ENCODE measurements around the gene SLC25A43.

Gene SLC25A43

GRCh38 chrX:119419146-119419545, 20.0 kb downstream of the SLC25A43 start:
- H3K9ac ChIP-seq (ENCODE audit: low read length): no peak overlapping the region
- no peaks in the 10 kb centered on the region for H3K79me2 ChIP-seq (ENCODE audit: low read length)
- no peak for TF ChIP-seq EZH2 (optimal IDR thresholded peaks at IDR 0.05; ENCODE audit: low read depth, low read length)
- TF ChIP-seq CTCF (IDR thresholded peaks at IDR 0.05; ENCODE audit: low read length): no peak
- no peak for TF ChIP-seq EZH2phosphoT487 (IDR thresholded peaks at IDR 0.05; ENCODE audit: low read length)
- no peak for DNase-seq
- H3K27ac ChIP-seq (ENCODE audit: low read length): no peak overlapping the region
- H3K27me3 ChIP-seq (replicated peaks; ENCODE audit: insufficient read depth, low read length): no peaks in the 10 kb centered on the region
- no peak overlapping the region for H3K4me2 ChIP-seq (ENCODE audit: low read depth, low read length)
- no peaks in the 10 kb centered on the region for H3K4me1 ChIP-seq (ENCODE audit: low read length)
- H3K9me3 ChIP-seq (replicated peaks; ENCODE audit: insufficient read depth, low read length): no peaks in the 10 kb centered on the region
- H3F3A ChIP-seq (ENCODE audit: insufficient read depth, low read length): no peaks in the 10 kb centered on the region
- H3K36me3 ChIP-seq (replicated peaks; ENCODE audit: insufficient read depth, low read length): no peaks in the 10 kb centered on the region
- no peaks in the 10 kb centered on the region for H4K20me1 ChIP-seq (ENCODE audit: insufficient read depth, low read length)
- no peaks in the 10 kb centered on the region for H3K9me2 ChIP-seq (replicated peaks; ENCODE audit: insufficient read depth, low read length)
- H2AFZ ChIP-seq (ENCODE audit: low read length): no peak overlapping the region
- no peak overlapping the region for H3K4me3 ChIP-seq (ENCODE audit: low read length)

GRCh38 chrX:119419898-119420297, 20.8 kb downstream of the SLC25A43 start:
- H3K27me3 ChIP-seq (replicated peaks; ENCODE audit: insufficient read depth, low read length): no peaks in the 10 kb centered on the region
- H3K36me3 ChIP-seq (replicated peaks; ENCODE audit: insufficient read depth, low read length): no peaks in the 10 kb centered on the region
- DNase-seq: no peak
- H2AFZ ChIP-seq (ENCODE audit: low read length): no peak overlapping the region
- no peaks in the 10 kb centered on the region for H3F3A ChIP-seq (ENCODE audit: insufficient read depth, low read length)
- no peak overlapping the region for H3K27ac ChIP-seq (ENCODE audit: low read length)
- no peak overlapping the region for H3K9ac ChIP-seq (ENCODE audit: low read length)
- H3K4me3 ChIP-seq (ENCODE audit: low read length): no peak overlapping the region
- no peaks in the 10 kb centered on the region for H3K9me2 ChIP-seq (replicated peaks; ENCODE audit: insufficient read depth, low read length)
- H4K20me1 ChIP-seq (ENCODE audit: insufficient read depth, low read length): no peaks in the 10 kb centered on the region
- H3K4me2 ChIP-seq (ENCODE audit: low read depth, low read length): no peak overlapping the region
- TF ChIP-seq EZH2 (optimal IDR thresholded peaks at IDR 0.05; ENCODE audit: low read depth, low read length) (no peak), EZH2phosphoT487 (IDR thresholded peaks at IDR 0.05; ENCODE audit: low read length) (no peak), CTCF (IDR thresholded peaks at IDR 0.05; ENCODE audit: low read length) (no peak)
- no peaks in the 10 kb centered on the region for H3K4me1 ChIP-seq (ENCODE audit: low read length)
- H3K9me3 ChIP-seq (replicated peaks; ENCODE audit: insufficient read depth, low read length): no peaks in the 10 kb centered on the region
- no peaks in the 10 kb centered on the region for H3K79me2 ChIP-seq (ENCODE audit: low read length)

GRCh38 chrX:119421016-119421705, 22.0 kb downstream of the SLC25A43 start:
- no peak overlapping the region for H3K9ac ChIP-seq (ENCODE audit: low read length)
- DNase-seq: no peak

More at GRCh38 chrX:119421016-119421705, 22.0 kb downstream of the SLC25A43 start:
- no peak overlapping the region for H3K27ac ChIP-seq (ENCODE audit: low read length)
- no peaks in the 10 kb centered on the region for H3K27me3 ChIP-seq (replicated peaks; ENCODE audit: insufficient read depth, low read length)
- no peaks in the 10 kb centered on the region for H3K9me2 ChIP-seq (replicated peaks; ENCODE audit: insufficient read depth, low read length)
- H3K4me1 ChIP-seq (ENCODE audit: low read length): no peaks in the 10 kb centered on the region
- no peaks in the 10 kb centered on the region for H3K9me3 ChIP-seq (replicated peaks; ENCODE audit: insufficient read depth, low read length)
- H3K4me3 ChIP-seq (ENCODE audit: low read length): no peak overlapping the region
- no peaks in the 10 kb centered on the region for H3F3A ChIP-seq (ENCODE audit: insufficient read depth, low read length)
- H3K79me2 ChIP-seq (ENCODE audit: low read length): no peaks in the 10 kb centered on the region
- H3K36me3 ChIP-seq (replicated peaks; ENCODE audit: insufficient read depth, low read length): no peaks in the 10 kb centered on the region
- no peak overlapping the region for H2AFZ ChIP-seq (ENCODE audit: low read length)
- TF ChIP-seq CTCF (IDR thresholded peaks at IDR 0.05; ENCODE audit: low read length) (no peak), EZH2phosphoT487 (IDR thresholded peaks at IDR 0.05; ENCODE audit: low read length) (no peak), EZH2 (optimal IDR thresholded peaks at IDR 0.05; ENCODE audit: low read depth, low read length) (no peak)
- H4K20me1 ChIP-seq (ENCODE audit: insufficient read depth, low read length): no peaks in the 10 kb centered on the region
- no peak overlapping the region for H3K4me2 ChIP-seq (ENCODE audit: low read depth, low read length)

Data from MM.1S (cell line).